HG03354 (cell line): ENCODE results near the gene BTBD16.

ENCODE experiments used
- ATAC-seq: cut with Tn5 transposase; IDR thresholded peaks from one replicate; pipeline ENCODE4 v1.9.1; 2021; ENCODE audit warnings: mild to moderate bottlenecking; ENCODE audit not compliant: unreplicated experiment, poor library complexity, severe bottlenecking

Gene BTBD16

DNA sequence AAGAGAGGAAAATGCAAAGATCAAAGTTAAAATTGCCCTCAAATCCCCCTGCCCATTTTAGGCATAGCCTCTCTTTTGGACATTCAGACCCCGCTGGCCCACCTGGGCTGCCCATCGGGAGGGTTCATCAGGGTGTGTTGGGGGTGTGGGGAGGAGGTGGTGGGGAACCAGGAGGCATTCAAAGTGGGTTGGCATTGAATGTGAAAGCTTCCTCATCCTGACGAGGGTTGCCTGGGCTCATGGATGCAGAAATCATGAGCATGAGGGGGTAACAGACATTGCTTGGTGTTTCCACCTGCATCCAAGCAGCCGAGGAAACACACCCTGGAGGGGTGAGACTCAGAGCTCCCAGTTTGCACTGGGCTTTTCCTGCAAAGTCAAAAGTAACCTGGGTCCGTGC is 20.6 kb downstream of the BTBD16 start:
- no peak for ATAC-seq

- ATAC-seq: no peak
Observed at GRCh38 chr10:122292376-122292775, 21.3 kb downstream of the BTBD16 start.

GRCh38 chr10:122293156-122293960 is 22.3 kb downstream of the BTBD16 start:
- no peak for ATAC-seq

DNA sequence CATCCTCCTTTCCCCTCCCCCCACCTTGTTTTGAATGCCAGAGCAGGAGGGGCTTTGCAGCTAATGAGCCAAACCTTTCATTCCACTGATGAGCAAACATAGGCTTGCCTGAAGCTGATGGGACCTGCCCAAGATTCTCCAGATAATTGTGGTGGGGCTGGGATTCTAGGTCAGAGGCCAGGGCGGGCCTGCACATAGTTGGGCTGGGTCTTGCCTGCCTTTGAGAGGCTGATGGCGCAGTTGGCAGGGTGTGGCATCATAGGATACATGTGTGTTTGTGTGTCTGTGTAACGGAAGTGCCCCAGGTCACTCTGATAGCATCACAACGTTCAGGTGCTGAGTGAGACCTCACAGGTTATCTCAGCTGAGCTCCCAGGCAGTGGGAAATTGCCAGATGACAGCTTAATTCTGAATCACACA is 22.9 kb downstream of the BTBD16 start:
- no peak for ATAC-seq

DNA sequence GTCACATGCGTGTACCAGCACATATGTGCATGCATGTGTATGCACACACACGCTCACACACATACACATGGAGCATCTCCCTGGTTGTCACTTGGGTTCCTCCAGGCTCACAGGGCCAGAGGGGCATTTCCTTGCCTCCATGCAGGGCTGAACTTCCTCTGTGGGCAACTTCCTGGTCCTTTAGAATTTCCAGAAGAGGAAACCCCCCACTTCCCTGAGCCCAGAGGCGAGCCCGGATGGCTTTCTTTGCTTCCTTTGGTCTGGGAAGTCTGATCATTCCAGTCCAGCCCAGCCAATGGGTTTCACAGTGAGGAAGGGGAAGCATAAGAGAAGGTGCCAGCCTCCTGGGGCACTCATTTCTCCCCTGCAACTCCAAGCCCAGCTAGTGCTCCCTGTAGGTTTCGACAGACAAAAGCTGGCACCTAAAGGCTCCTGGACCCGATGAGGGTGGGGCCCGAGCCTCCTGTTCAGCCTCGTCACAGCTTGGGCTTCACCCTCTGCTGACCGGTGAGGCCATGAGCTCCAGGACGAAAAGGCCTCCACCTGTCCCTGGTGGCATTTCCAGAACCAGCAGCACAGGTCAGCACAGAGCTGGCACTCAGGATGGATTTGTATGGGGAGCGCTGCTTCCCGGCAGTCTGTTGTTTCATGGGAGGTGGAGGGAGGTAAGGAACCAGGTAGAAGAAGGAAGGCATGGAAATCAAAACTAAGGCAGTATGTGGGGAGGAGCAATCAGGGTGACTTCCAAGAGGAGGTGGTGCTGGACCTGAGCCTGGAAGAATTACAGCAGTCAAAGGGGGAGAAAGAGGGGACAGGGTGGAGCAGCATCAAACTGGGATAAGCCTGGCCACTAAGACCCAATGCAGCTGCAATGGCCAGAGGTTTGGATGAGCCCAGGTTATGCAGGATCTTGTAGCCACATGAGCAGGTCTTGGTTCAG is 23.7 kb downstream of the BTBD16 start:
- no peak for ATAC-seq

DNA sequence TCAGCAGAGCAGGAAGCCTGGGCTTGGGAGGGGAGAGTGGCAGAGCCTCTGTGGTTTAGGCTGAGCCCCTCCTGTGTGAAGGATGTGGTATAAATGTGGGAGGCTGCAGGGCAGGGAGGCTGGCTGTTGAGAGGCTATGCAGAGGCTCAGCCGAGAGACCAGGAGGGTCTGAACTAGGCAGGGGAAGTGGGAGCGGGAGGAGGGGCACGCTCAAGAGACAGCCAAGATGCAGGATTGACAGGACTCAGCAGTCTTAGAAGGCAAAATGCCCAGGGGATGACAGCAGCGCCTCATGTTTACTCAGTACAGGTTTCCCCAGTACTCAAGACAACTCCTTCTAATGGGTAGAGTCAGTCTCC is 24.3 kb downstream of the BTBD16 start:
- no peak for ATAC-seq

- ATAC-seq: no peak
Observed at GRCh38 chr10:122296363-122297120, 25.4 kb downstream of the BTBD16 start.

- no peak for ATAC-seq
Observed at GRCh38 chr10:122297583-122297982, 26.5 kb downstream of the BTBD16 start.

DNA sequence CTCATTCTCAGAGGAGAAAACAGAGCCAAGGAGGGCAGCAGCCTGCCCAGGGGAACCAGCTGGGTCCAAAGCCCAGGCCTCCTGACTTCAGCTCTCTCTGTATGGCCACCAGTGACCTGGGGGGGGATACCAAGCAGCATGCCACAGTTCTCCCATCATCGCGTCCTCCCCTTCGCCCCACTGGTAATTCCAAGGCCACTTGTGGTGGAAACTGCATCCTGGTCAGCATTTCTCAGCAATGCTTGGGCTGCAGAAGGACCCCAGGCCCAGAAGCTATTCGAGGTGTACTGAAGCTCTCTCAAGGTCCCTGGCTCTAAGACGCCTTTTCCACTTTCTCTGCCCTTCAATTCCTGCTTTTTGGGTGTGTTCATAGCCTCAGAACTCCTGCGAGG is 27.1 kb downstream of the BTBD16 start:
- no peak for ATAC-seq

GRCh38 chr10:122298598-122299301 is 27.7 kb downstream of the BTBD16 start:
- ATAC-seq: peak; percentile 82

GRCh38 chr10:122299423-122300075 is 28.5 kb downstream of the BTBD16 start:
- ATAC-seq: no peak

DNA sequence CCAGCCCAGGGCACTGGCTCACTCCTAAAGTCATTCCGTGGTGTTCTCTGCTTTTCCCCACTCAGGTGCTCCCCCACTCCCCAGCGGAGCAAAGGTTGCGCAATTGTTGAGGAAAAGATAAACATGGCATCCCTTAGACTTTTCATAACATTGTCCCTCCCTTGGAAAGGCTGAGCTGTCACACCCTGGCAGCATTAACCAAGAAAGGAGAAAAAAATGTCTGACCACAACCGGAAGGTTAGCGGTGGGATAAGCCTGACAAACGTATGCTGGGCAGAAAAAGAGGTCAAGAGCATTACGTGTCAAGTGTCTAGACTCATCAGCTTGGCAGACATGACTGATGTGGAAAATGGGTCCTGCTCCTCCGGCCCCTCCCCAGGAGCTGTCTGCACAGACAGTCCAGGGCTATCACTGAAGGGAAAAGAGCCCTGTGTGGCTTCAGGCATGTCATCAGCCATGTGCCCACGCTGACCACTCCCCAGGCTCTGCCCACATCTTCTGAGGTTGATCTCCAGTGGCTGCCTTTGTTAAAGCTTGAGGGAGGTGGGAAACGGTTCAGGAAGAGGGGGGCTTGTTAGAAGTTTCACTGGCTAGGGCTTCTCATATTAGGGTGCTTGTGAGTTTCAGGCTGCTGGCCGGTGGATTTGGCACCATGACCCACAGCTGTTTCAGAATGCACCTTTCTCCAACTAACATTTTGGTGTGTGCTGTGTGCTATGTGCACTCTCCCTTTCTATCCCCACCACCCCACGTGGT is 30.1 kb downstream of the BTBD16 start:
- no peak for ATAC-seq

GRCh38 chr10:122301811-122302115 is 30.7 kb downstream of the BTBD16 start:
- no peak for ATAC-seq

DNA sequence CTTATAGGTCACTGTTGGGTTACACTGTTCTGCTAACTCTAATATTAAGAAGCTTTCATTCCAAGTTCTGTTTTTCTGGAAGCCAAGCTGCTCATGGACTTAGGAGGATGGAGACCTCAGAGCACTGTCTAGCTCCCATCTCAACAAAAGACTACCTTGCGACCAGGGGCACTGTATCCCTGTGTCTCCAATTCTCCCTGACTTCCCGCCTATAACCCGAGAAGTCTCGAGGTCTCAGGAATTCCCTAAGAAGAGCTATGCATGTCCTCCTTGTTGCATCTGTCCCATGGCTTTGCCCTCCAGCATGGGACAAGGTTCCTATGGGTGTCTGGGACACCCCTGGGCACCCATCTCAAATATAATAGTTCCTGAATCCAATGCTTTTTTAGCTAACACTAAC is 31.2 kb downstream of the BTBD16 start:
- ATAC-seq: no peak

DNA sequence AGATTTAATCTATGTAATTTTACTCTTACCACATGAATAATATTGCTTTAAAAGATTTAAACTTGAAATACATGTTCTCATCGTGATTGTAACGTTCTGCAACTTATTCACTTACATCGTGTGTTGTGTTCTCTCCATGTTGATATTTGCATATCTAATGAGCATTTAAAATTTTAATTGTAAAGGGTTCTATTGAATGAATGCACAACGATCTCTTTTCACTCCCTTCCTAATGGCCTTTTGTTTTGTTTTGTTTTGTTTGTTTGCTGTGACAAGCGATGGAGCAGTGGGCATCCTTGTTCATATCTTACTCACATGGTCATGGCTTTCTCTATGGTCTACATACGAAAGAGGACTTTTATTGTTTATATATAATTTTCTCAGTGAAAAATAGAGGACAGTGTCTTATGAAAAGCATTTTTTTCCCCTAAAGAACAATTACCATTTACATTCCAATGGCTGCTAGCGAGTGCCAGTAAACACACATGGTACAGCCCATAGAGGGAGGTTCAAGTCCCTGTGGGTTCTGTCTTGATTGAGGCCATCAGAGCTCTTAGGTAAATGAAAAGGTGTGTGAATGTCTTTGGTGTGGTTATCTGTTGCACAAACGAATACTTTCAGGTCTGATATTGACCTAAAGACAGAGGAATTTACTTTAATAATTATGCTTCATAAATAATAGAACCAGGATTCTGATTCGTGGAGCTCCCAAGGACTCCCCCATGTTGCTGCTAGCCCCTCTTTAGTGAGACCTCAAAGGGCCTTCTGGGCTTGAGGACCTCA is 32.4 kb downstream of the BTBD16 start:
- no peak for ATAC-seq

DNA sequence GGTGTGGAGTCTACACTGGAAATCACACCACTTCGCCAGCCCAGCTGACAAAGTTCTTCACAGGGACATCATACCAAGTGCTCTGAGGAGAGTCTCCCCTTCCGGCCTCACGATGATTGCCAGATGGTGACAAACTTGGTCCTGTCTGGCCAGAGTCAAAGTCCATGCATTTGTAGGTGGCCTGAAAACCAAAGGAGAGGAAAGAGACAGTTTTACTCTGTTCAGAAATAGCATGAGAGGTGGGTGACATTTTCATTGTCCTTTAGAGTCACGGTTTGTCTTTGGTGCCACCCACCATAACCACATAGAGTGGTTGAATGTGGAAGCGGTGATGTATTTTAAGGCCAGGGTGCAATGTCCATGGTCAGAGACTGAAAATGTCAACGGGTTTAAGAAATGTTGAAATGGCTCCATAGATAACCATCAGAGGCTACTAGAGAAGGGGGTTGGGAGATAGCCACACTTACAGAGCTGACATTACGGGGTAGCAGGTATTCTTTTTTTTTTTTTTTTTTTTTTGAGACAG is 33.0 kb downstream of the BTBD16 start:
- ATAC-seq: no peak

GRCh38 chr10:122306282-122306681 is 35.2 kb downstream of the BTBD16 start:
- no peak for ATAC-seq

DNA sequence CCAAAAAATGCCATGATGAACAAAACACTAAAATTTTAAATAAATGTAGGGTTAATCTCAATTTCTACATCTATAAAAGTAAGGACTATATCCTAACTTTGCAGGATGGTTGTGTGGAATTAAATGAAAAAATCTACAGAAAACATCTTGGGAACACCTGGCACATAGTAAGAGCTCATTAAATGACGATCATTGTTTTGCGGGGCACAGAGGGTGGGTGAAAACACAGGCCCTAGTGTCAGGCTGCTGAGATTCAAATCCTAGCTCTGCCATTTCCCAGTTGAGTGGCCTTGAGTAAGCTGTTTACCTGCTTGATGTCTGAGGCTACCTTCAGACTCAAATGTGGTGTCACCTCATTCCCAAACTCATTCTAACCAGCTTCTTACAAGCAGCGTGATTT is 35.6 kb downstream of the BTBD16 start:
- ATAC-seq: no peak
